ENCODE data around the gene PRR22.

The PRR22 gene

GRCh38 chr19:5775668-5776309, 8.8 kb downstream of the PRR22 start:
- Histone ChIP-seq H3K4me3 (ENCODE audit: low read depth, low read length) (no peak overlapping the region), H3K36me3 (ENCODE audit: control insufficient read depth, insufficient read depth, low read length) (no peaks in the 10 kb centered on the region), H3K27ac (no peak overlapping the region), H3K9ac (no peak overlapping the region), H3K9me3 (ENCODE audit: control insufficient read depth, low read length) (no peaks in the 10 kb centered on the region), H3K4me2 (ENCODE audit: low read length) (no peak overlapping the region), H3K79me2 (no peaks in the 10 kb centered on the region), H3K4me1 (no peaks in the 10 kb centered on the region), H3K27me3 (ENCODE audit: control insufficient read depth, insufficient read depth, low read length) (no peaks in the 10 kb centered on the region), H2AFZ (no peak overlapping the region)
- TF ChIP-seq CTCF (IDR thresholded peaks at IDR 0.05), result no peak

GRCh38 chr19:5774921-5775320, 9.6 kb downstream of the PRR22 start:
- Histone ChIP-seq H3K9me3 (ENCODE audit: control insufficient read depth, low read length) (no peaks in the 10 kb centered on the region), H3K9ac (no peak overlapping the region), H3K79me2 (no peaks in the 10 kb centered on the region), H3K4me3 (ENCODE audit: low read depth, low read length) (no peak overlapping the region), H3K4me2 (ENCODE audit: low read length) (no peak overlapping the region), H3K4me1 (no peaks in the 10 kb centered on the region), H3K36me3 (ENCODE audit: control insufficient read depth, insufficient read depth, low read length) (no peaks in the 10 kb centered on the region), H3K27me3 (ENCODE audit: control insufficient read depth, insufficient read depth, low read length) (no peaks in the 10 kb centered on the region), H2AFZ (no peak overlapping the region), H3K27ac (no peak overlapping the region)
- no peak for TF ChIP-seq CTCF (IDR thresholded peaks at IDR 0.05)

GRCh38 chr19:5773276-5773675, 11.3 kb downstream of the PRR22 start:
- TF ChIP-seq CTCF (IDR thresholded peaks at IDR 0.05), result no peak
- no peaks in the 10 kb centered on the region for H3K79me2 ChIP-seq
- H3K4me1 ChIP-seq, result no peaks in the 10 kb centered on the region
- H3K4me3 ChIP-seq (ENCODE audit: low read depth, low read length), result no peak overlapping the region
- no peaks in the 10 kb centered on the region for H3K36me3 ChIP-seq (ENCODE audit: control insufficient read depth, insufficient read depth, low read length)
- no peaks in the 10 kb centered on the region for H3K27me3 ChIP-seq (ENCODE audit: control insufficient read depth, insufficient read depth, low read length)
- H3K27ac ChIP-seq, result no peak overlapping the region
- no peak overlapping the region for H3K4me2 ChIP-seq (ENCODE audit: low read length)
- H3K9ac ChIP-seq, result no peak overlapping the region
- H3K9me3 ChIP-seq (ENCODE audit: control insufficient read depth, low read length), result no peaks in the 10 kb centered on the region
- no peak overlapping the region for H2AFZ ChIP-seq

GRCh38 chr19:5772416-5772815, 12.1 kb downstream of the PRR22 start:
- no peak overlapping the region for H3K27ac ChIP-seq
- H3K4me3 ChIP-seq (ENCODE audit: low read depth, low read length), result no peak overlapping the region
- no peak overlapping the region for H3K9ac ChIP-seq
- TF ChIP-seq CTCF (IDR thresholded peaks at IDR 0.05), result no peak
- H3K9me3 ChIP-seq (ENCODE audit: control insufficient read depth, low read length), result no peaks in the 10 kb centered on the region
- no peaks in the 10 kb centered on the region for H3K4me1 ChIP-seq
- H3K36me3 ChIP-seq (ENCODE audit: control insufficient read depth, insufficient read depth, low read length), result no peaks in the 10 kb centered on the region
- H3K79me2 ChIP-seq, result no peaks in the 10 kb centered on the region
- H3K4me2 ChIP-seq (ENCODE audit: low read length), result no peak overlapping the region
- H2AFZ ChIP-seq, result no peak overlapping the region
- H3K27me3 ChIP-seq (ENCODE audit: control insufficient read depth, insufficient read depth, low read length), result no peaks in the 10 kb centered on the region

- H3K9me3 ChIP-seq (ENCODE audit: control insufficient read depth, low read length), result no peaks in the 10 kb centered on the region
- no peaks in the 10 kb centered on the region for H3K27me3 ChIP-seq (ENCODE audit: control insufficient read depth, insufficient read depth, low read length)
- no peaks in the 10 kb centered on the region for H3K4me1 ChIP-seq
- no peak overlapping the region for H3K4me3 ChIP-seq (ENCODE audit: low read depth, low read length)
- no peaks in the 10 kb centered on the region for H3K79me2 ChIP-seq
- no peak overlapping the region for H2AFZ ChIP-seq
- H3K4me2 ChIP-seq (ENCODE audit: low read length), result no peak overlapping the region
- H3K36me3 ChIP-seq (ENCODE audit: control insufficient read depth, insufficient read depth, low read length), result no peaks in the 10 kb centered on the region
- TF ChIP-seq CTCF (IDR thresholded peaks at IDR 0.05), result no peak
- no peak overlapping the region for H3K27ac ChIP-seq
- H3K9ac ChIP-seq, result no peak overlapping the region
These were observed 16.6 kb downstream of the PRR22 start for GRCh38 chr19:5767949-5768348.

Measured in parathyroid adenoma (tissue), 2 donors.